Thoracic aorta (tissue), 2 donors: ENCODE data around the gene LAIR2. TPM values are rescaled to one million over a fixed set of nuclear protein-coding genes. Genes with fewer than 3 reads are reported as not detected.

Experiments used
- ATAC-seq: fragments of 150-250 bp; one replicate; pipeline ENCODE4 v1.8.0; 2017; ENCODE audit warnings: low read depth; ENCODE audit not compliant: insufficient number of reproducible peaks, low FRiP score
- DNase-seq: peaks from one replicate; pipeline ENCODE4 v3.0.0-alpha.2; 2020; ENCODE audit warnings: low spot score
- H3K27ac ChIP-seq, 2 donors: fragments of 200-600 bp; sonication (generic); 1 replicate in 1 of 2; 2 replicates in 1 of 2; pipeline ENCODE4 v1.5.1; 2016; ENCODE audit warnings: mild to moderate bottlenecking in 2 of 2, moderate library complexity in 2 of 2
- H3K27me3 ChIP-seq: fragments of 200-600 bp; sonication (generic); replicated peaks from 2 replicates; pipeline ENCODE4 v1.6.0; 2016; ENCODE audit warnings: mild to moderate bottlenecking; ENCODE audit not compliant: insufficient read depth
- H3K36me3 ChIP-seq: fragments of 200-600 bp; sonication (generic); one replicate; pipeline ENCODE4 v1.5.1; 2016
- H3K4me1 ChIP-seq, 2 donors: fragments of 200-600 bp; sonication (generic); 1 replicate in 1 of 2; 2 replicates in 1 of 2; pipeline versions ENCODE4 v1.5.1 to v1.6.0; 2016; ENCODE audit warnings: low read depth in 2 of 2, mild to moderate bottlenecking in 1 of 2; ENCODE audit not compliant: control insufficient read depth in 1 of 2
- H3K4me3 ChIP-seq: fragments of 200-600 bp; sonication (generic); 2 replicates; pipeline ENCODE4 v1.5.1; 2016; ENCODE audit warnings: mild to moderate bottlenecking
- H3K9me3 ChIP-seq: fragments of 200-600 bp; sonication (generic); 2 replicates; pipeline ENCODE4 v1.5.1; 2016
- total RNA-seq, 2 donors: library from RNA; depleted of rRNA; stranded (reverse); fragments of >200 nt; gene quantifications; one replicate each; pipeline versions ENCODE4 v1.1.0 to v1.2.3, GENCODE V29; 2016
- TF ChIP-seq, protein P1 (sequence below): fragments of 200-600 bp; sonication (generic); IDR thresholded peaks from one replicate; pipeline ENCODE4 v1.5.1; 2019; ENCODE audit warnings: antibody characterized with exemption

The LAIR2 gene
- total RNA-seq, 2 donors from 2014 or later = not detected

DNA sequence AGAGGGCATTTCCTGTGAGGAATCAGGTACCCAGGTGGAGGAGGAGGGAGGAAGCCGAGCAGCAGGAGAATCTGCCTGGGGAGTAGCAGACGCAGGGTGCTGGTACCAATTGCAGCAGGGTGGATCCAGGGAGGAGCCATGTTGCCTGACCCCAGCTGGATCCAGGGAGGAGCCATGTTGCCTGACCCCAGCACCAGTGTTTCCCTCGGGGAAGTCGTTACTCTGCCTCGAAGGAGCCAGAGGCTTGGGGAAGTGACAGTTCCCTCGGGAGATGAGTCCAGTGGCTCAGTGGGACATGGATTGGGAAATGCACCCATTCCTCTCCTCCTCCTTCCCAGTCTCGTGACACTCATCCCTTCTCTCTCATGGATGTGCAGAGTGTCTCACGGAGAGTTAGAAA is 31.5 kb downstream of the LAIR2 start:
- TF ChIP-seq, protein P1, sequence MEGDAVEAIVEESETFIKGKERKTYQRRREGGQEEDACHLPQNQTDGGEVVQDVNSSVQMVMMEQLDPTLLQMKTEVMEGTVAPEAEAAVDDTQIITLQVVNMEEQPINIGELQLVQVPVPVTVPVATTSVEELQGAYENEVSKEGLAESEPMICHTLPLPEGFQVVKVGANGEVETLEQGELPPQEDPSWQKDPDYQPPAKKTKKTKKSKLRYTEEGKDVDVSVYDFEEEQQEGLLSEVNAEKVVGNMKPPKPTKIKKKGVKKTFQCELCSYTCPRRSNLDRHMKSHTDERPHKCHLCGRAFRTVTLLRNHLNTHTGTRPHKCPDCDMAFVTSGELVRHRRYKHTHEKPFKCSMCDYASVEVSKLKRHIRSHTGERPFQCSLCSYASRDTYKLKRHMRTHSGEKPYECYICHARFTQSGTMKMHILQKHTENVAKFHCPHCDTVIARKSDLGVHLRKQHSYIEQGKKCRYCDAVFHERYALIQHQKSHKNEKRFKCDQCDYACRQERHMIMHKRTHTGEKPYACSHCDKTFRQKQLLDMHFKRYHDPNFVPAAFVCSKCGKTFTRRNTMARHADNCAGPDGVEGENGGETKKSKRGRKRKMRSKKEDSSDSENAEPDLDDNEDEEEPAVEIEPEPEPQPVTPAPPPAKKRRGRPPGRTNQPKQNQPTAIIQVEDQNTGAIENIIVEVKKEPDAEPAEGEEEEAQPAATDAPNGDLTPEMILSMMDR = no peak
- ATAC-seq = no peak
- DNase-seq = no peak
- Histone ChIP-seq H3K4me1 (no peaks in the 10 kb centered on the region), H3K9me3 (no peaks in the 10 kb centered on the region), H3K36me3 (no peaks in the 10 kb centered on the region), H3K4me3 (no peak overlapping the region), H3K27ac (no peak overlapping the region), H3K27me3 (no peaks in the 10 kb centered on the region)

DNA sequence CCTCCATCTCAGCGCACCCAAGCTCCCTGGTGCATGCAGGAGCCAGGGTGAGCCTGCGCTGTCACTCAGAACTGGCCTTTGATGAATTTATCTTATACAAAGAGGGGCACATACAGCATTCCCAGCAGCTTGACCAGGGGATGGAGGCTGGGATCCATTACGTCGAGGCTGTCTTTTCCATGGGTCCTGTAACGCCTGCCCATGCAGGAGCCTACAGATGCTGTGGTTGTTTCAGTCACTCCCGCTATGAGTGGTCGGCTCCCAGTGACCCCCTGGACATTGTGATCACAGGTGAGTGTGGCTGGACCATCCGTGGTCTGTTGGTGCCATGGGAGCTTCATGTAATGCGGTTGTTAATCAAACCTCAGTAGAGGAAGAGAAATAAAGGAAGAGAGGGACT is 33.0 kb downstream of the LAIR2 start:
- no peak for DNase-seq
- Histone ChIP-seq H3K27me3 (no peaks in the 10 kb centered on the region), H3K4me3 (no peak overlapping the region), H3K4me1 (no peaks in the 10 kb centered on the region), H3K27ac (no peak overlapping the region), H3K9me3 (no peaks in the 10 kb centered on the region), H3K36me3 (no peaks in the 10 kb centered on the region)
- TF ChIP-seq, protein P1 = no peak
- no peak for ATAC-seq

DNA sequence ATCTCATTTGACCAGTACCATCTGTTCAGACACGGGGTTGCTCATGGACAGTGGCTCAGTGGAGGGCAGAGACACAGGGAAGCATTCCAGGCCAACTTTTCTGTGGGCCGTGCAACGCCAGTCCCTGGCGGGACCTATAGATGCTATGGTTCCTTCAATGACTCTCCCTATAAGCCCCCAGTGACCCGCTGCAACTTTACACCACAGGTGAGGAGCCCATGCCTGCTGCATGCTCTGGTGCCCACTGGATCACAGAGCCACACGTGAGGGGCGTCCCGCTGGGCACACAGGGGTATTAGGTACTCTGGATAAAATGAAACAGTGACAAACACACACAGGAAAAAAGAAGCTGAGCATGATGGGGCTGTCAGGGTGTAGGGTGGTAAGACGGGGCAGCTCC is 34.3 kb downstream of the LAIR2 start:
- H3K4me1 ChIP-seq = no peaks in the 10 kb centered on the region
- TF ChIP-seq, protein P1 = no peak
- H3K36me3 ChIP-seq = no peaks in the 10 kb centered on the region
- H3K27ac ChIP-seq = no peak overlapping the region
- DNase-seq = no peak
- H3K4me3 ChIP-seq = no peak overlapping the region
- no peaks in the 10 kb centered on the region for H3K9me3 ChIP-seq
- no peaks in the 10 kb centered on the region for H3K27me3 ChIP-seq
- ATAC-seq = no peak

DNA sequence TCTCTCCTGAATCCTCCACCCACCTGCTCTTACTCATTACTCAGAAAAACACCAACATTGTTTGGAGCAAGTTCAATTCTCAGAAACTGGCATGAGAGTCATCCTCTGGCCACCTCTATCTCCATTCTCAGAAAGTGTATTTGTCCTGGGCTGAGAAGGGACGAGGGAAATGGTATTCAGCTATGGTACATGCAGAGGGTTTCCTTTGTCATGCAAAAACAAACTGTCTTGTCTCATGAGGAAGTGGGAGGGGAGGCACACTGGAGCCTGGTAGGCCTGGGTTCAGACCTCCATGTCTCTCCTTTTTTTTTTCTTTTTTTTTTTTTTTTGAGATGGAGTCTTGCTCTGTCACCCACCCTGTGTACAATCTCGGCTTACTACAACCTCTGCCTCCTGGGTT is 39.1 kb downstream of the LAIR2 start:
- no peak for DNase-seq
- Histone ChIP-seq H3K4me1 (no peaks in the 10 kb centered on the region), H3K9me3 (no peaks in the 10 kb centered on the region), H3K36me3 (no peaks in the 10 kb centered on the region), H3K4me3 (no peak overlapping the region), H3K27me3 (no peaks in the 10 kb centered on the region), H3K27ac (no peak overlapping the region)
- TF ChIP-seq, protein P1 = no peak
- ATAC-seq = no peak

DNA sequence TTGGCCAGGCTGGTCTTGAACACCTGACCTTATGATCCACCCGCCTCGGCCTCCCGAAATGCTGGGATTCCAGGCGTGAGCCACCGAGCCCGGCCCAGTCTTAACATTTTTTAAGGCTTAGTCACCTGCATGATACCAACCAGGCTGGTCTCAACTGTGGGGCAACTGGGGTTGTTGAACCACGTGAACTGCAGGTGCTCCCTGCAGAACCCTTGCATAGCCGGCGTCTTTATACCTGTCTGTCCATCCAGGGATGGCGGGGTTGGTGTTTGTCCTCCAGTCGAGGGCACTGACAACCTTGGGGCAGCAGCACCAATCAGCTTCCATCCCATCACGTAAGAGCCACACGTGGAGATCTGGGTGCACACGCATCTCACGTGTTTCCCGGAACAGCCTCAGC is 46.2 kb downstream of the LAIR2 start:
- H3K4me1 ChIP-seq = no peaks in the 10 kb centered on the region
- ATAC-seq = no peak
- no peaks in the 10 kb centered on the region for H3K9me3 ChIP-seq
- H3K4me3 ChIP-seq = no peak overlapping the region
- no peak for DNase-seq
- no peaks in the 10 kb centered on the region for H3K36me3 ChIP-seq
- no peaks in the 10 kb centered on the region for H3K27me3 ChIP-seq
- H3K27ac ChIP-seq = no peak overlapping the region
- TF ChIP-seq, protein P1 = no peak
